Upper lobe of left lung (tissue), 6 donors: Measurements from ENCODE around the gene DDIT4. TPM values are rescaled to one million over a fixed set of nuclear protein-coding genes. Genes with fewer than 3 reads are reported as not detected.
"Not testable (repeated sequence)": the region's sequence is repeated elsewhere in the genome, so short reads cannot be mapped to it uniquely, and the experiment has no call there.

ENCODE experiments used
- ATAC-seq, 2 donors: fragments of 200-7000 bp; cut with Tn5 transposase; one replicate each; pipeline ENCODE4 v1.9.1; 2022; ENCODE audit warnings: mild to moderate bottlenecking in 2 of 2, moderate library complexity in 2 of 2; ENCODE audit not compliant: low FRiP score in 2 of 2
- DNase-seq, 2 donors: peaks; one replicate each; pipeline ENCODE4 v3.0.0-alpha.2; 2019 to 2020
- H3K27ac ChIP-seq, 4 donors: fragments of 200-600 bp; sonication (generic); one replicate each; pipeline ENCODE4 v1.5.1; 2016 to 2019
- H3K27me3 ChIP-seq, 4 donors: fragments of 200-600 bp; sonication (generic); one replicate each; pipeline ENCODE4 v1.5.1; 2017 to 2019
- H3K36me3 ChIP-seq, 4 donors: fragments of 200-600 bp; sonication (generic); one replicate each; pipeline ENCODE4 v1.5.1; 2016 to 2019
- H3K4me1 ChIP-seq, 4 donors: fragments of 200-600 bp; sonication (generic); one replicate each; pipeline ENCODE4 v1.5.1; 2018 to 2019
- H3K4me3 ChIP-seq, 4 donors: fragments of 200-600 bp; sonication (generic); one replicate each; pipeline ENCODE4 v1.5.1; 2017 to 2019; ENCODE audit warnings: mild to moderate bottlenecking in 2 of 4, moderate library complexity in 1 of 4
- H3K9me3 ChIP-seq, 4 donors: fragments of 200-600 bp; sonication (generic); one replicate each; pipeline ENCODE4 v1.5.1; 2018 to 2019
- EP300 ChIP-seq, 4 donors: sonication (generic); formaldehyde crosslinking; IDR thresholded peaks; one replicate each; pipeline ENCODE4 v1.5.1; 2017; ENCODE audit warnings: antibody characterized with exemption in 4 of 4, control low read depth in 2 of 4
- POLR2A ChIP-seq, 4 donors: fragments of 450-650 bp; IDR thresholded peaks; one replicate each; pipeline ENCODE4 v1.5.1; 2016 to 2017; ENCODE audit warnings: antibody characterized with exemption in 4 of 4, mild to moderate bottlenecking in 2 of 4
- POLR2AphosphoS5 ChIP-seq, 2 donors: sonication (generic); formaldehyde crosslinking; IDR thresholded peaks; one replicate each; pipeline ENCODE4 v1.5.1; 2017; ENCODE audit warnings: antibody characterized with exemption in 2 of 2
- whole genome bisulfite sequencing, 2 donors: methylation state at CpG; one replicate each; pipeline ENCODE4 v1.1.5; 2017 to 2018; 5-methylcytosine and 5-hydroxymethylcytosine counted together
- total RNA-seq, 6 donors: library from RNA; depleted of rRNA in 4 of 6; stranded (reverse); fragments of >200 nt in 4 of 6; gene quantifications; one replicate each; pipeline versions ENCODE4 v1.1.0 to v1.2.1, GENCODE V29; 2016 to 2021
- TF ChIP-seq, protein P1 (sequence below), 6 experiments: fragments of 450-650 bp in 4 of 6; fragments of 200-600 bp in 2 of 6; sonication (generic) in 2 of 6; IDR thresholded peaks; one replicate each; pipeline ENCODE4 v1.5.1; 2016 to 2019; ENCODE audit warnings: antibody characterized with exemption in 6 of 6
- donor health status: DM: no; HTN: no; CAD: no; lungs with moderate emphysema.
- donor health status: DM: no; HTN: yes; CAD: no; lungs with severe emphysema.

The DDIT4 gene
- total RNA-seq, 6 donors from 2014 or later = 81.0 to 218 (median 151) TPM

DNA sequence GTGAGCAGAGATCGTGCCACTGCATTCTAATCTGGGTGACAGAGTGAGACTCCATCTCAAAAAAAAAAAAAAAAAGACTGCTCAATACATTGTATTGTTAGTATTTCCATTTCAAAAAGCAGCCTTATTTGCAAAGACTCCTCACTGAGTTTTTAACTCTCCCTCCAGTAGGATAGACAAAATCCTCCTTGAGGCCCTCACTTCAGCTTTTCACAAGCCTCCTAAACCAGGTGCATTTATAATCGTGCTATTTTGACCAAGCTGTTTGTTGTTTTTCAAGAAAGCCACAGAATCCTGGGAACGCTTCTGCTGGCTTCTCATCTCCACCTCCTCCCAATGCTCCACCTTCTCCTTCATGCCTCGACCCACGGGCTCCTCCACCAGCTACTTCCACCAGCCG lies 6.3 kb upstream of the DDIT4 start:
- Histone ChIP-seq H3K27me3 (no peaks in the 10 kb centered on the region), H3K4me1 (peaks cover 10 to 23% (median 18%) of the 10 kb centered on the region in 4 donors), H3K9me3 (no peaks in the 10 kb centered on the region), H3K4me3 (no peak overlapping the region), H3K36me3 (no peaks in the 10 kb centered on the region), H3K27ac (no peak overlapping the region)
- 83 to 92% methylated on average over 6 of the region's 6 CpGs for WGBS, 2 donors
- DNase-seq = no peak
- no peak for ATAC-seq
- TF ChIP-seq EP300 (IDR thresholded peaks at IDR 0.05) = no peak
- TF ChIP-seq POLR2A (IDR thresholded peaks at IDR 0.05) = no peak
- TF ChIP-seq, protein P1, sequence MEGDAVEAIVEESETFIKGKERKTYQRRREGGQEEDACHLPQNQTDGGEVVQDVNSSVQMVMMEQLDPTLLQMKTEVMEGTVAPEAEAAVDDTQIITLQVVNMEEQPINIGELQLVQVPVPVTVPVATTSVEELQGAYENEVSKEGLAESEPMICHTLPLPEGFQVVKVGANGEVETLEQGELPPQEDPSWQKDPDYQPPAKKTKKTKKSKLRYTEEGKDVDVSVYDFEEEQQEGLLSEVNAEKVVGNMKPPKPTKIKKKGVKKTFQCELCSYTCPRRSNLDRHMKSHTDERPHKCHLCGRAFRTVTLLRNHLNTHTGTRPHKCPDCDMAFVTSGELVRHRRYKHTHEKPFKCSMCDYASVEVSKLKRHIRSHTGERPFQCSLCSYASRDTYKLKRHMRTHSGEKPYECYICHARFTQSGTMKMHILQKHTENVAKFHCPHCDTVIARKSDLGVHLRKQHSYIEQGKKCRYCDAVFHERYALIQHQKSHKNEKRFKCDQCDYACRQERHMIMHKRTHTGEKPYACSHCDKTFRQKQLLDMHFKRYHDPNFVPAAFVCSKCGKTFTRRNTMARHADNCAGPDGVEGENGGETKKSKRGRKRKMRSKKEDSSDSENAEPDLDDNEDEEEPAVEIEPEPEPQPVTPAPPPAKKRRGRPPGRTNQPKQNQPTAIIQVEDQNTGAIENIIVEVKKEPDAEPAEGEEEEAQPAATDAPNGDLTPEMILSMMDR (IDR thresholded peaks at IDR 0.05) = no peak

DNA sequence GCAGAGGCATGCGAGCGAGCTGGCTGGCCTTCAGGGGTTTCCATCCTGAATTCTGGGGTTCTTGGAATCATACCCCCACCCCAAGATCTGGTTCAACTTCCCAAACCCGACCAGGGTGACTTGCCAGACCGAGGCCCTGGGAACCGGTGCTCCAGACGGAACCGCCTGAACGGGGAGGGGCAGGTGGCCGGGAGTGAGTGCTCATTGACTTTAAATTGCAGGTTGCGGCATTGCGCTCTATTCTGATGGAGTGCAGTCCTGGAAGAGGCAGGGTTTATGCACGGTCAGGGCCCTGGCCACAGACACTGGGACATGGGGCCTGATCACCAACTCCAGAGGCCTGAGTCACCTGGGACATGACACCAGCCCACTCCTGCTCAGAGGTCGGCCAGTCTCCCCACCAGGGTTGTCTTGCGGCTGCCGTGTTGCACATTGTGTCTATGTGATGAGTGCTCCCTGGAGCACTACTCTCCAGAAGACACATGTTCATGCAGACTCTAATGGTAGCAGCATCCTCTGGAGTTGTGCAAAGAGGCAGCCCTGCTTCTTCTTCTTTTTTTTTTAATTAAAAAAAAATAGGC lies 5.8 kb upstream of the DDIT4 start:
- no peak for ATAC-seq
- Histone ChIP-seq H3K4me3 (no peak overlapping the region), H3K4me1 (peaks cover 15 to 28% (median 22%) of the 10 kb centered on the region in 4 donors), H3K9me3 (no peaks in the 10 kb centered on the region), H3K27ac (no peak overlapping the region), H3K27me3 (no peaks in the 10 kb centered on the region), H3K36me3 (no peaks in the 10 kb centered on the region)
- TF ChIP-seq POLR2AphosphoS5 (IDR thresholded peaks at IDR 0.05) = no peak
- TF ChIP-seq, protein P1 (IDR thresholded peaks at IDR 0.05) = no peak
- TF ChIP-seq POLR2A (IDR thresholded peaks at IDR 0.05) = no peak
- no peak for TF ChIP-seq EP300 (IDR thresholded peaks at IDR 0.05)
- DNase-seq = peak in 1 of 2 donors; percentile 36
- 90 to 95% methylated on average over 14 to 15 of the region's 15 CpGs for whole genome bisulfite sequencing, 2 donors

DNA sequence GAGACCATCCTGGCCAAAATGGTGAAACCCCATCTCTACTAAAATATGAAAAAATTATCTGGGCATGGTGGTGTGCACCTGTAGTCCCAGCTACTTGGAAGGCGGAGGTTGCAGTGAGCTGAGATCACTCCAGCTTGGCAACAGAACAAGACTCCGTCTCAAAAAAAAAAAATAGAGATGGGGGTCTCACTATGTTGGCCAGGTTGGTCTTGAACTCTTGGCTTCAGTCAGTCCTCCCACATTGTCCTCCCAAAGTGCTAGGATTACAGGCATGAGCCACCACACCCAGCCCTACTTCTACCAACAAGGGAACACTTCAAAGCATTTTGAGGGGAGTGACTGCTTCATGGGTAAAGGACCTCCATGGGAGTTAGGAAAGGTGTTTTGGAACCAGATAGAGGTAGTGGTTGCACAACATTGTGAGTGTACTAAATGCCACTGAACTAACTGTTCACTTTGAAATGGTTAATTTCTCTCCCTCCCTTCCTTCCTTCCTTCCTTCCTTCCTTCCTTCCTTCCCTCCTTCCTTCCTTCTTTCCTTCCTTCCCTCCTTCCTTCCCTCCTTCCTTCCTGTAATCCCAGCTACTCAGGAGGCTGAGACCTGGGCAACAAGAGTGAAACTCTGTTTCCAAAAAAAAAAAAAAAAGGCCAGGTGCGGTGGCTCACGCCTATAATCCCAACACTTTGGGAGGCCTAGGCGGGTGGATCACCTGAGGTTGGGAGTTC lies 5.1 kb upstream of the DDIT4 start:
- not testable (repeated sequence) for H3K4me3 ChIP-seq

GRCh38 chr10:72270607-72271281 lies 3.0 kb upstream of the DDIT4 start:
- DNase-seq (no peak), ATAC-seq (no peak)
- Histone ChIP-seq H3K4me1 (peaks cover 10 to 29% (median 20%) of the 10 kb centered on the region in 4 donors), H3K4me3 (no peak overlapping the region), H3K27me3 (no peaks in the 10 kb centered on the region), H3K36me3 (peaks cover 4 to 13% (median 11%) of the 10 kb centered on the region in 4 donors), H3K27ac (peak overlapping the region; percentile 13 to 98 (median 95)), H3K9me3 (no peaks in the 10 kb centered on the region)
- TF ChIP-seq EP300 (IDR thresholded peaks at IDR 0.05) = no peak
- no peak for TF ChIP-seq POLR2A (IDR thresholded peaks at IDR 0.05)
- TF ChIP-seq, protein P1 (IDR thresholded peaks at IDR 0.05) = no peak
- no peak for TF ChIP-seq POLR2AphosphoS5 (IDR thresholded peaks at IDR 0.05)
- WGBS, 2 donors = 88 to 91% methylated on average over 5 of the region's 5 CpGs

More for the DNA sequence above, 5.1 kb upstream of the DDIT4 start:
- H3K27ac ChIP-seq, DNase-seq, H3K27me3 ChIP-seq, ATAC-seq, H3K36me3 ChIP-seq, H3K9me3 ChIP-seq: not testable (repeated sequence)
- 97 to 99% methylated on average over 5 of the region's 5 CpGs for WGBS, 2 donors
- peaks cover 13 to 22% (median 16%) of the 10 kb centered on the region in 4 donors for H3K4me1 ChIP-seq

GRCh38 chr10:72272689-72273409 lies 875 bp upstream of the DDIT4 start:
- Histone ChIP-seq H3K36me3 (peaks cover 4 to 21% (median 13%) of the 10 kb centered on the region in 4 donors), H3K9me3 (no peaks in the 10 kb centered on the region), H3K4me3 (peak overlapping the region; percentile 52 to 81 (median 78)), H3K27me3 (no peaks in the 10 kb centered on the region), H3K27ac (peak overlapping the region; percentile 90 to 98 (median 95)), H3K4me1 (peaks cover 13 to 48% (median 35%) of the 10 kb centered on the region in 4 donors)
- peak; percentile 94 to 95 for DNase-seq
- WGBS, 2 donors = 4 to 13% methylated on average over 6 to 28 of the region's 28 CpGs
- ATAC-seq = peak; percentile 89 to 90
- TF ChIP-seq EP300 (IDR thresholded peaks at IDR 0.05) (peak in 2 of 4 donors; percentile 53 to 57), POLR2A (IDR thresholded peaks at IDR 0.05) (peak in 2 of 4 donors; percentile 31 to 52), POLR2AphosphoS5 (IDR thresholded peaks at IDR 0.05) (peak; percentile 85 to 90)
- TF ChIP-seq, protein P1 (IDR thresholded peaks at IDR 0.05) = no peak
